H1 (cell line): ENCODE results near the gene IRAK1BP1. TPM values are rescaled to one million over a fixed set of nuclear protein-coding genes. Genes with fewer than 3 reads are reported as not detected.

Source experiments
- BACH1 ChIP-seq: IDR thresholded peaks from 2 replicates; pipeline ENCODE4 v1.6.1; 2012; ENCODE audit warnings: low read length, improper control_type of control experiment
- BCL11A ChIP-seq, 2 experiments: IDR thresholded peaks; one replicate each; pipeline ENCODE4 v1.6.1; 2011; ENCODE audit warnings: low read depth in 2 of 2, low read length in 2 of 2, mild to moderate bottlenecking in 2 of 2
- CTBP2 ChIP-seq: IDR thresholded peaks from 2 replicates; pipeline ENCODE4 v1.7.0; 2011; ENCODE audit warnings: borderline replicate concordance, mild to moderate bottlenecking, moderate library complexity, mixed read lengths, low read length; ENCODE audit not compliant: insufficient read depth, insufficient read length
- HDAC6 ChIP-seq: IDR thresholded peaks from one replicate; pipeline ENCODE4 v1.7.1; 2012; ENCODE audit warnings: low read depth, mild to moderate bottlenecking, inconsistent platforms, low read length, moderate library complexity
- POU5F1 ChIP-seq: IDR thresholded peaks from 2 replicates; pipeline ENCODE4 v1.6.1; 2011; ENCODE audit warnings: low read depth, mild to moderate bottlenecking, low read length, moderate library complexity
- RAD21 ChIP-seq, 2 experiments: IDR thresholded peaks in 1 of 2; conservative IDR thresholded peaks in 1 of 2; 2 replicates each; pipeline ENCODE4 v1.6.1; 2011; ENCODE audit warnings: low read depth in 2 of 2, low read length in 2 of 2, improper control_type of control experiment in 1 of 2, inconsistent platforms in 1 of 2, mild to moderate bottlenecking in 1 of 2, moderate library complexity in 1 of 2
- SRF ChIP-seq: IDR thresholded peaks from 2 replicates; pipeline ENCODE4 v1.6.1; 2011; ENCODE audit warnings: mild to moderate bottlenecking, low read depth, low read length, moderate library complexity
- TAF7 ChIP-seq: optimal IDR thresholded peaks from 2 replicates; pipeline ENCODE3; 2011; ENCODE audit warnings: low read depth, mild to moderate bottlenecking, inconsistent platforms, low read length, moderate library complexity, borderline replicate concordance
- polyA plus RNA-seq, 7 experiments: library from polyadenylated mRNA; depleted of rRNA in 3 of 7; stranded (reverse) in 5 of 7; unstranded in 2 of 7; fragments of >200 nt in 5 of 7; fragments of 200-250 nt in 2 of 7; gene quantifications; 1 replicate in 5 of 7; 2 replicates in 1 of 7; 4 replicates in 1 of 7; pipeline versions ENCODE4 v1.2.1 to v1.2.3, GENCODE V29; 2011 to 2013; ENCODE audit warnings: missing spikeins in 2 of 7, mixed read lengths in 2 of 7
- total RNA-seq: library from RNA; stranded (reverse); fragmentation: NEBNext Ultra II Directional; extraction: Animal tissue kit (Norgen Biotek cat#: 25700); gene quantifications from 2 replicates; pipeline ENCODE4 v1.2.1, GENCODE V29; 2021

The IRAK1BP1 gene
- total and polyA plus RNA-seq, 2 of the 8 experiments (the other 6 are each of a cell fraction or from before 2014, with no cell fraction given), result 3.7 to 4.7 TPM

DNA sequence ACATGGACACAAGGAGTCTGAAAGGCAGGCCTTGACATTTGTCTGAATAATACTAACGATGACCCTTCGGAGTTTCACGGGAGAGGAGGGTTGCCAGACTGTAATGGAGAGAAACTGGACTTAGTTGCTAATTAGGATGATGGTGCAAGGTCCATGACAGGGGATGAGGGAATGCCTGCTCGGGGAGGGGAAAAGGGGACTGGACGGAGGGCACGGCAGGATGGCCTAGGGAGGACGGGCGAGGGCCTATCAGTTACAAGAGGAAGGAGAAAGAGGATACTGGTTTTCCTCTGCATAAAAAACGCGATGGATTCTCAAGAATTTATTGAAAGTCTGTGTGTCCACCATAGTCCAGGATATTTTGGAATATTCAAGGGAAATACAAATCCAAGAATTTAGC is 42.7 kb downstream of the IRAK1BP1 start (continued):
- TF ChIP-seq CTBP2 (no peak), POU5F1 (no peak), RAD21 (IDR thresholded peaks at IDR 0.05 in 1 of 2, conservative IDR thresholded peaks at IDR 0.05 in 1 of 2; ENCODE audit: low read depth in 2 of 2, low read length in 2 of 2) (no peak), TAF7 (no peak), BCL11A (IDR thresholded peaks at IDR 0.05; ENCODE audit: low read depth in 2 of 2, low read length in 2 of 2) (no peak), SRF (no peak), HDAC6 (no peak), BACH1 (no peak)
